Measurements from ENCODE around the gene N4BP3.

The N4BP3 gene

GRCh38 chr5:178104492-178104891 lies 8.8 kb upstream of the N4BP3 start:
- no peak for DNase-seq

GRCh38 chr5:178106086-178106485 lies 7.2 kb upstream of the N4BP3 start:
- no peak for DNase-seq

- DNase-seq = no peak
Observed at GRCh38 chr5:178106556-178107239, 6.6 kb upstream of the N4BP3 start.

GRCh38 chr5:178107756-178108310 lies 5.5 kb upstream of the N4BP3 start:
- DNase-seq = no peak

- DNase-seq = no peak
Observed at GRCh38 chr5:178108446-178108845, 4.9 kb upstream of the N4BP3 start.

GRCh38 chr5:178108966-178109365 lies 4.4 kb upstream of the N4BP3 start:
- no peak for DNase-seq

- no peak for DNase-seq
Observed at GRCh38 chr5:178110511-178110910, 2.8 kb upstream of the N4BP3 start.

- DNase-seq = no peak
Observed at GRCh38 chr5:178111925-178112324, 1.4 kb upstream of the N4BP3 start.

GRCh38 chr5:178112545-178112944 lies 787 bp upstream of the N4BP3 start:
- DNase-seq = no peak

GRCh38 chr5:178113841-178114324 lies 551 bp downstream of the N4BP3 start:
- DNase-seq = peak; percentile 79

GRCh38 chr5:178114325-178115135 lies 1.2 kb downstream of the N4BP3 start:
- peak; percentile 82 for DNase-seq

GRCh38 chr5:178115136-178115813 lies 1.9 kb downstream of the N4BP3 start:
- peak; percentile 74 for DNase-seq

- peak; percentile 72 for DNase-seq
Observed at GRCh38 chr5:178115814-178116142, 2.4 kb downstream of the N4BP3 start.

- DNase-seq = peak; percentile 86
Observed at GRCh38 chr5:178116143-178116885, 3.0 kb downstream of the N4BP3 start.

GRCh38 chr5:178117923-178118701 lies 4.8 kb downstream of the N4BP3 start:
- DNase-seq = no peak

GRCh38 chr5:178119915-178120606 lies 6.7 kb downstream of the N4BP3 start:
- DNase-seq = no peak

- DNase-seq = peak; percentile 85
Observed at GRCh38 chr5:178120607-178121357, 7.5 kb downstream of the N4BP3 start.

- DNase-seq = no peak
Observed at GRCh38 chr5:178121391-178122276, 8.3 kb downstream of the N4BP3 start.

- no peak for DNase-seq
Observed at GRCh38 chr5:178122346-178122745, 9.0 kb downstream of the N4BP3 start.
